GM18526 (cell line): Measurements from ENCODE around the gene PALLD.

Experiments
- POLR2A ChIP-seq: IDR thresholded peaks from 3 replicates; pipeline ENCODE4 v1.6.1; 2011; ENCODE audit not compliant: insufficient read length; ENCODE audit errors: extremely low read depth

The PALLD gene

DNA sequence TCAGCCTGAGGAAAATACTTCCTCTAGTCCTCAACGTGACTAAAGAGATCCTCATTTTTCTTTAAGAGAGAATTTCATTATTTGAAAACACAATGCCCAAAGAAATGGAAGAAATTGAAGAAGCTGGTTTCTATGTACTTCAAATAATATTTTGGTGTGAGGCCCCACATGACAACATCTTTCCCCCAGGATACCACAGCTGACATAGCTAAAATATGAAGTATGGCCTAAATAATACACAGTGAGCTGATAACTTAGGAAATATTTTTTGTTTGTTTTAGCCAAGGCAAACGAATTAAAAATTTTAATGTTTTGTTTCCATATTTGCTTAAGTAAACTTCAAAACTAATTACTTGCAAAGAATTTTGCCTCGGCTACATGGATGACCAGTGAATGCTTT is 364.0 kb downstream of the PALLD start:
- no peak for TF ChIP-seq POLR2A

DNA sequence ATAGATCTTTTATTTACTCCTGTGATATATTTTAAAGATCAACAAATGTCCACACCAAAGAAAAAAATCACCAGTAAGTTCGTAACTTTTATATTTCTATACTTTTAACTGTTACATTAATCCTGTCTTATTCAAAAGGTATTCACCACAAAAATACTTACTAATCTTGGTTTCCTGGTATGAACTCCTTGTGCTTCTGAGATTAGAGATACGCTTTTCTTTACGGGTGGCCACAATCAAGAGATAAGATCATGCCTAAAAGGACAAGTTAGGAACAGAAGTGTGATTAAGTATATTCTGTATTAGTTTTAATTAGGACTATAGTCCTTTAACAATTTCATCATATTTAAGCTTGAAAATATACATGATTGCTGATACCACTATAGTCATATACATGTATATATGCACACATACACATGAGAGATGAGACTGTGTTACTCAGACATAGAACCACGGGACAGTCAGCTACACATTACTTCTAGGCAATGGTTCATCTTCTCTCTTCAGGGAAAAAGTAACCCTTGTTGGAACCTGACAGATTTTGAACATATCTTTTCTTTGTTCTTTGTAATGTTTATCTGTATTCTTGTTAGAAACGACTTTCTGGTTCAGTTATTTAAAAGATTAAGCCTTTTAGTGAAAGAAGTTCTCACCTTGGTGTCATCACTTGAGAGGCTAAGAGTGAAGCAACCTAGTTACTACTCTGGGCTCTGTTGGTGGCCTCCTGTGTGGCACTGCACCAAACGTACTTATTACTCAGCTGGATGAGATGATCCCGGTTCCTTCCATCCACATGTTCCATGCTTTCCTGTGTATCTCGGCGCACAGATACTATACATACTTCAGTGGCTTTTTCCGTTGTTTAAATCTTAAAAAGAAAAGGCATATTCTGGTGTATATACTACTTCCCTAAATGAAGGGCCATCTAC is 367.1 kb downstream of the PALLD start:
- no peak for TF ChIP-seq POLR2A

DNA sequence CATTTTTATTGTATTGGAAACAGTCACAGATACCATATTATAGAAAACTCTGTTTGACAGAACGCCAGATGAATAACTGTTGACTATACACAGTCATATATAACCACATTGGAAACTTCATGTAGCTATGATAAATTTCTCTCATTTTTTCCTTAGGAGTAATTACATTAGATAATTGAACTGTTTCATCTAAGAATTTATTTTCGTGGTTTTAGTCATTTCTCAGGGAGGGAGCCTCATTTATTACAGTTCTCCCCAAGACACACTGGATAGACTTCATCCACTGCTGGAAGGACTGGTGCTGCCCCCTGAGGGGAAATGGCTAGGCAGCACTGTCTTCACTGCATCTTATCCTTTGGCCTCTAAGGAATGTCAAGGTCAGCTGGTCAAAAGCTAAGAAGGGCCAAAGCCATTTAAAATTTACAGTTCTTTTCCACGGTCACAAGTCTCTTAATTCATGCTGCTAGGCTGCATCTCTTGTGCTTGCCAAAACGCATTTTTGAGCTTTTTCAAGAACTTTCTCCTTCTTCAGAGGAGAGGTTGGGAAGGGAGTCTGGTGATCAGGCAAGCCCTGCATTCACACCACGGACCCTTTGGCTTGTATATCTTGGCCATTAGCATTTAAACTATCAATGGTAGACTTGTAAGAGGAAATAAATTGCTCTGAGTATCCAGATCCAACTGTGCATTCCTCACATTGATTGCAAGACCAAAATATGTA is 368.1 kb downstream of the PALLD start:
- no peak for TF ChIP-seq POLR2A

DNA sequence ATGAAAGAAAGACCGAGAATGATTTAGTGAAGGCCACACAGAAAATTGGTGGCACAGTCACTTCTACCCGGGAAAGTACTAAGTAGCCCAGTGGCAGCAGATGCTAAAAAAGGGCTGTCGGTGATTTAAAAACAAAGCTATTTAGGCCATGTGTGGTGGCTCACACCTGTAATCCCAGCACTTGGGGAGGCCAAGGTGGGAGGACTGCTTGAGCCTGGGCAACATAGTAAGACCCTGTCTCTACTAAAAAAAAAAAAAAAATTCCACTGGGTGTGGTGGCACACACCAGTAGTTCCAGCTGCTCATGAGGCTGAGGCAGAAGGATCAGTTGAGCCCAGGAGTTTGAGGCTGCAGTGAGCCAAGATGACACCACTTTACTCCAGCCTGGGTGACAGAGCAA is 369.0 kb downstream of the PALLD start:
- TF ChIP-seq POLR2A, result no peak

DNA sequence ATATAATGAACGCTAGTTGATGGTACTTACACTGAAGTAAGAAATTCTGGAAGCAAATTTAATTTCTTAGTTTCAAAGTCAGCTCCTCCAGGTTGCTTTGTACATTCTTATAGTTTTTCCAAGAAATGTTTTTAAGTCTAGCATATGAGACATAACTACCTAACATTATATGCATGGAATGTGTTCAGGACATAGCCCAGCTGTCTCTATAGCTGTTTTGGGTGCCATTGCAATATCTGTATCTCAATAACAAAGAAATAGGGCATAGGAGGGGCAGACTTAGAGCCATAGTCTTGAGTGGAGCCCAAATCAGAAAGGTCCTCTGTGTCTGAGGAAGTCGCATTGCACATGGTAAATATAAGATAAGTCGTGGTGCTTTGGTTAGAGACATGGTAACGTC is 369.8 kb downstream of the PALLD start:
- TF ChIP-seq POLR2A, result no peak

DNA sequence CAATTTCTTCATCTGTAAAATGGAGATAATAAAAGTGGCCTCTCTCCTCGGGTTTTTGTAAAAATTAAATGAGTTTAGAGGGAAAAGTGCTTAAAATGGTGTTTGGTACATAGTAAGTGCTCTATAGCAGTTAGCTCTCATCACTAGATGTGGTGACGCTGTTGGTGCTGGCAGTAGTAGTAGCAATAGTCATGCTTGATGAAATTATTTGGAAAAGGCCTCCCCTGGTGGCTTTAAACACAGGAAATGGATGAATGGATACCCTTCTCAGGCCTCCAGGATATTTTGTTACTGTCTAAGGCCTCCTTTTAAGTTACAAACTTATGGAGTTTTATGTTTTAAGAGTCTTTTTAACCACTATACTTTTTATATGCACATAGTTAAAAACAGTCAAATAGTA is 370.3 kb downstream of the PALLD start:
- no peak for TF ChIP-seq POLR2A

DNA sequence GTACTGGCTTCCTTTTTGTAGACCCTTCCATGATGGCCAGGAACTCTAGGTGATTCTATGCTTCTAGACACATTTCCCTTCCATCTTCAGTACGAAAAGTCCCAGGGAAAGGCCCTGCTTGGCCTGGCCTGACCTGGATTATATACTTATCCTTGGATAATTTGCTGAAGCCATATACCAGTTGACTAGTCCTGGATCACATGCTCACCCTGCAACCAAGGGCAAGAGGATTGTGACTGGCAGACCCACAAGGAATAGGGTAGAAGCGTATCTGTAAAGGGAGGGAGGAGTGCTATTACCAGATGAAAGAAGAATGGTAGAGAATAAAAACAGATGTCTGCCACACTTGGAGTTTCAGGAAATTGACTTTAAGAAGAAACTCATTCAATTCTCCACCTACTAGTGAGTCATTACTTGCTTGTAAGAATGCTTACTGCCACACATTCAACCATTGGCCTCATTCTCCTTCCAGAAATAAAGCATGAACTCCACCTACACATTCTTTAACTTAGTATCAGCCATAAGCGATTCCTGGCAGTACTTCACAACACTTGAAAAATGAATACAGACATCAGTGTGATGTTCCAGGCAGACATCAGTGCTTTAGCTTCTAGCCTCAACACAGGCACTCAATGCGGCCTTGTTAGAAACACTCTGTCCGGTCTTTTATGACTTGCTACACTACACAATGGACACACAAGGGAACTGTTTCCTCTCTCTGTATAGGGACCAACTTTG is 371.4 kb downstream of the PALLD start:
- no peak for TF ChIP-seq POLR2A

DNA sequence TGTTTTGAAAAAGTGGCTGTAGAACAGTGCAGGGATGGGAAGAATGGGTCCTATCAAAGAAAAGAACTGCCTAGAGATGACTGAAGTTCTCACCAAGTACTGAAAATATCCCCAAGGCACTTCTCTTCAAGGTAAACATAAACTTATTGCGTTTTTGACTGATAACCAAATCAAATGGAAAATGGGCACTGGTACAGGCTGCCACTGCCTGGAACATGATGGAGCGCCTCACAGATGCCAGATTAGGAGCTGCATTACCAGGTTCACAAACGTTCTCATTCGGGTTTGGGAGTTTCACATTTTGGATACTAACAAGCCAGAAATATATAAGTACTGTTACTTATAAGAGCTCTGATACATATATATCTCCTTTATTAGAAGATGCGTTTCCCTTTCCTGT is 371.9 kb downstream of the PALLD start:
- TF ChIP-seq POLR2A, result no peak

DNA sequence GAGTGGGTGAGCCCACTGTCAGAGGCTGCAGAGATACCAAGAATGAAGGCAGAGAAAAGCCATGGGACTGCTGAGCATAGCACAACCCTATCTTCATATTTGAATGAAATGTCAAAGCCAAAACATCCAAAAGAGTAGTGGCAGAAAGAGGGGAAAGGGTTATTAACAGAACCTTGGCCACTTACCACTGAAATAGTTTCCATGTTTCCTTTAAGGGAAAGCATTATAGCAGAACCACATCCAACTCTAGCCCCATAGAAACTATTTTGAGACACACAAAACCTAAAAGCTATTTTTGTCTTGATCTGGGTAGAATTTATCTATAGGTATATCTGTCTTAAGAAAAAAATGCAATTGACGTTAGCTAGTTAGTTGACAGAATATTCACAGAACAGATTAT is 373.2 kb downstream of the PALLD start:
- no peak for TF ChIP-seq POLR2A

DNA sequence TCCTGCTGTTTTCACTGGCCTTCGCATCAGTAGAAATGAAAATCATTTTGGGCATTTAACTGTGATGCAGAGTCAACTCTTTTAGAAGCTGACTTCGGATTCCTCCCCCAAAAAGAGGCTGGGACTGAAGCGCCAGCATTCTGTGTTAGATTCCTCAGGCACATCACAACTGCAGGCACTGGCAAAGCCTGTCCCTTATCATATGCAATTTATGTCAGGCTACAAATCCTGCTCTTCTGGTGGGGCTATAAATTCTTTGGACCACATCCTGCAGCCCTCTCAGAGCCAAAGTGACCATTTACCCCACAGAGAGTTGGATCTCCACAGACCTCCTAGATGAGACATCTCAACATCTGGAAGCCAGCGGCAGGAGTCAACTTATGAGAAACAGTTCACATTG is 374.8 kb downstream of the PALLD start:
- no peak for TF ChIP-seq POLR2A

DNA sequence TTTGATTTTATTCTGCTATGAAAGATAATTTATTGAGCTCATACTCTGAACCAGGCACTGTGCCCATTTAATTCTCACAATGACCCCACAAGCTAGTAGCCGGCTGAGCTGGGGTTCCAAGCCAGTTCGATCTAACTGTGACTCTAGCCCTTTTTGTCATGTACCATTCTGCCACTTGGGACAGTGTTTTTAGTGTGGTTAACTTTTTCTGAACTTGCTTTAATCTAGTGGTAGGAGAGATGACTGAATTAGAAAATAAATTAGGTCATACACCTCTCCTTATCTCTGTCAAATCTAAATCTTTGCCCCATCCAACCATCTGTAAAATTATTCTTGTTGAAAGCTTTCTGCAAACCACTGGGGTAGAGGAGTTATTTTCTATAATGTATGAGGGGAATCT is 377.2 kb downstream of the PALLD start:
- no peak for TF ChIP-seq POLR2A

DNA sequence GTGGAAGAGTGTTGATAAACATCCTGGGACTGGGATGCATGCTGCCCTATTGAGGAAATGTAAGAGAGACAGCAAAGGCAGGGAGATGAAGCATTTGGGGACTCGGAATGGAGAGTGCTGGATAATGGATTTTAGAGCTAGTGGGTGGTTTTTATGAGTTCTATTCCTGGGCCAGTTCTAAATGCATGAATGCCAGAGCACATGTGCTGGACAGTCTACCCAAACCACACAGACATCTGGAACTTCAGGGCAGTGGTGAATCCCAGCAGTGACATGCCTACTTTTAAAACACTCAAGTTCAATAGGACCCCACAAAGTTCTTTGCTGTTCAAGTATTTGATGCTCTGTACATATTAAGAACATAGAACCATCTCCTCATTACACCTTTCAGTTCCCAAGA is 379.3 kb downstream of the PALLD start:
- no peak for TF ChIP-seq POLR2A

DNA sequence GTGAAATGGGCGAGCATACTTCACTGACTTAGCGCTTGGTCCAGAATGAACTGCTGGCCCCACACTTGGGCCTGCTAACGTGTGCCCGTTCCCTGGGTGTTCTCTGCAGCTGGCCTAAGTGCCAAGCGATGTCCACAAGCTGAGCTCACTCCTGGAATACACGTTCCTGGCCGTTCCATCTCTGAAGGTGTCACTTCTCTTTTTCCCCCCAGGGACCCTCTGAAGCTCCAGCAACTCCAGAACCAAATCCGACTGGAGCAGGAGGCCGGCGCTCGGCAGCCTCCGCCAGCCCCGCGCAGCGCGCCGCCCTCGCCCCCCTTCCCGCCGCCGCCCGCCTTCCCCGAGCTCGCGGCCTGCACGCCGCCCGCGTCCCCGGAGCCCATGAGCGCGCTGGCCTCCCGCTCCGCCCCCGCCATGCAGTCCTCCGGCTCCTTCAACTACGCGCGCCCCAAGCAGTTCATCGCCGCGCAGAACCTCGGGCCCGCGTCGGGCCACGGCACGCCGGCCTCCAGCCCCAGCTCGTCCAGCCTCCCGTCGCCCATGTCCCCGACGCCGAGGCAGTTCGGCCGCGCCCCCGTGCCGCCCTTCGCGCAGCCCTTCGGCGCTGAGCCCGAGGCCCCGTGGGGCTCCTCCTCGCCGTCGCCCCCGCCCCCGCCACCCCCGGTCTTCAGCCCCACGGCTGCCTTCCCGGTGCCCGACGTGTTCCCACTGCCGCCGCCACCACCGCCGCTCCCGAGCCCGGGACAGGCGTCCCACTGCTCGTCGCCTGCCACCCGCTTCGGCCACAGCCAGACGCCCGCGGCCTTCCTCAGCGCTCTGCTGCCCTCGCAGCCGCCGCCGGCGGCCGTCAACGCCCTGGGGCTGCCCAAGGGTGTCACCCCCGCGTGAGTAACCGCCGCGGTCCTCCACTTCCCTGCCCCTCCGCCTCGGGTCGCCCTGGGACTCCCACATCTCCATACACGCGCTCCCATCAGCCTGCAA is 380.9 kb downstream of the PALLD start:
- TF ChIP-seq POLR2A, result no peak

DNA sequence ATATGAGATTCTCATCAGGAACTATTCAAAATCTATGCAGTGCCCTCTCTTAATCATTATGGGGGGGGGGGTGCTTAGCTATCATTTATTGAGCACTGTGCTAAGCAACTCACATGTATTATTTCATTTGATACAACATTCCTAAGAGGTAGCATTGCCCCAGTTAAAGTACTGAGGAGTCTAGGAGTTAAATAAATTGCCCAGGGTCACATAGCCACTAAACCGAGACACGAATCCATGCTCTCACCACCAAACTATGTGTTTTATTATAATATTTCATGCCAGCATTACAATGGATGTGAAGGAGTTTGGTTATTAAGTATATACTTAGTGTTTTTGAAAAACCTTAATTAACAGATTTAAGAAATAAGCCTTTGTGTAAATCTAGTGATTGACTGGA is 381.8 kb downstream of the PALLD start:
- no peak for TF ChIP-seq POLR2A

DNA sequence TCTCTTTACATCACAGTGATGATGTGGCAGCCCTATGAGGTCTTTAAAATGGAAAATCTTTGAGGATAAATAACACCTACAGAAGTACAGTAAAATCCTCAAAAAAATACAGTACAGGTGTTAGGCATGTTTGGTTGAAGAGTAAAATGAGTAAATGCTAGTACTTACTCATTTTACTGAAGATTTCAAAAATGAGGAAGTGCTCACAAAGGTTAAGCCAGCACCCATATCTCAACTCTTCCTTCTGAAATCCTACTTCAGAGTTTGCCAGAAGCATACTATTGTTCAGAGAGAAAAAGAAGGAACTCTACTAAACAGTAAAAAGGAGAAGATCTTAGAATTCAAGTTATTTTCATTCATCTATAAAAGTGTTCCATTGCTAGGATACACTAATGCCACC is 382.3 kb downstream of the PALLD start:
- no peak for TF ChIP-seq POLR2A
